Lower lobe of right lung (tissue), 2 donors: ENCODE data around the gene C3orf49. TPM values are rescaled to one million over a fixed set of nuclear protein-coding genes. Genes with fewer than 3 reads are reported as not detected.
A peak's percentile ranks its signal among the peaks of the same experiment; 100 is the strongest.

ENCODE experiments used
- ATAC-seq, 2 donors: fragments of 200-7000 bp; cut with Tn5 transposase; one replicate each; pipeline ENCODE4 v1.9.1; 2020 to 2022; ENCODE audit warnings: mild to moderate bottlenecking in 2 of 2, moderate library complexity in 2 of 2
- DNase-seq: peaks from one replicate; pipeline ENCODE4 v3.0.0-alpha.2; 2020
- H3K27ac ChIP-seq: fragments of 200-600 bp; one replicate; pipeline ENCODE4 v1.8.0; 2022
- H3K27me3 ChIP-seq: fragments of 200-600 bp; one replicate; pipeline ENCODE4 v1.8.0; 2022; ENCODE audit warnings: low read depth
- H3K36me3 ChIP-seq: fragments of 200-600 bp; one replicate; pipeline ENCODE4 v1.8.0; 2022; ENCODE audit warnings: mild to moderate bottlenecking
- H3K4me1 ChIP-seq: fragments of 200-600 bp; one replicate; pipeline ENCODE4 v1.8.0; 2022
- H3K4me3 ChIP-seq: fragments of 200-600 bp; one replicate; pipeline ENCODE4 v1.8.0; 2022; ENCODE audit warnings: mild to moderate bottlenecking
- H3K9me3 ChIP-seq: fragments of 200-600 bp; one replicate; pipeline ENCODE4 v1.8.0; 2022
- intact Hi-C: fragments of 100-400 bp; cut with DNase I; formaldehyde crosslinking; loops from one replicate; pipeline ENCODE4 v1.11.0; 2022
- long read RNA-seq: library from polyadenylated mRNA; unstranded; transcript quantifications from one replicate; pipeline ENCODE4 v2.0.0, GENCODE V29; 2021
- total RNA-seq: library from RNA; stranded (reverse); fragmentation: NEBNext Ultra II Directional; extraction: Animal tissue kit (Norgen Biotek cat#: 25700); gene quantifications from one replicate; pipeline ENCODE4 v1.2.1, GENCODE V29; 2021
- TF ChIP-seq, protein P1 (sequence below): fragments of 200-600 bp; IDR thresholded peaks from one replicate; pipeline ENCODE4 v1.8.0; 2022; ENCODE audit warnings: antibody characterized with exemption, mild to moderate bottlenecking
- donor health status: DM: no; HTN: yes; CAD: no; lungs with severe emphysema.

C3orf49 gene
- total RNA-seq, result not detected
- long read RNA-seq, partial matches to known transcripts, result 0 of 1 reads
- long read RNA-seq, other reads (novel, unspliced or antisense), result 1 of 1 reads

GRCh38 chr3:63819151-63819398 is at the start of gene C3orf49:
Gene C3orf49, plus strand, starts transcription at chr3:63819299. Its CDS starts 173 bp downstream, at chr3:63819472.
- Histone ChIP-seq H3K4me3 (no peak within 1 kb of the TSS), H3K27ac (no peak within 1 kb of the TSS), H3K9me3 (no peaks in the 10 kb centered on the region), H3K27me3 (no peaks in the 10 kb centered on the region), H3K36me3 (no peaks in the 10 kb centered on the region), H3K4me1 (no peaks in the 10 kb centered on the region)
- intact Hi-C loops, result loop anchor here (5.0 kb wide), 1 partner anchor 467 kb away; no protein-coding TSS in a partner anchor
- TF ChIP-seq, protein P1, sequence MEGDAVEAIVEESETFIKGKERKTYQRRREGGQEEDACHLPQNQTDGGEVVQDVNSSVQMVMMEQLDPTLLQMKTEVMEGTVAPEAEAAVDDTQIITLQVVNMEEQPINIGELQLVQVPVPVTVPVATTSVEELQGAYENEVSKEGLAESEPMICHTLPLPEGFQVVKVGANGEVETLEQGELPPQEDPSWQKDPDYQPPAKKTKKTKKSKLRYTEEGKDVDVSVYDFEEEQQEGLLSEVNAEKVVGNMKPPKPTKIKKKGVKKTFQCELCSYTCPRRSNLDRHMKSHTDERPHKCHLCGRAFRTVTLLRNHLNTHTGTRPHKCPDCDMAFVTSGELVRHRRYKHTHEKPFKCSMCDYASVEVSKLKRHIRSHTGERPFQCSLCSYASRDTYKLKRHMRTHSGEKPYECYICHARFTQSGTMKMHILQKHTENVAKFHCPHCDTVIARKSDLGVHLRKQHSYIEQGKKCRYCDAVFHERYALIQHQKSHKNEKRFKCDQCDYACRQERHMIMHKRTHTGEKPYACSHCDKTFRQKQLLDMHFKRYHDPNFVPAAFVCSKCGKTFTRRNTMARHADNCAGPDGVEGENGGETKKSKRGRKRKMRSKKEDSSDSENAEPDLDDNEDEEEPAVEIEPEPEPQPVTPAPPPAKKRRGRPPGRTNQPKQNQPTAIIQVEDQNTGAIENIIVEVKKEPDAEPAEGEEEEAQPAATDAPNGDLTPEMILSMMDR, result no peak
- ATAC-seq (no peak), DNase-seq (no peak)

GRCh38 chr3:63774781-63775180 is 44.3 kb upstream of the C3orf49 start:
- ATAC-seq, result no peak
- Histone ChIP-seq H3K9me3 (no peaks in the 10 kb centered on the region), H3K27ac (no peak overlapping the region), H3K27me3 (no peaks in the 10 kb centered on the region), H3K36me3 (no peaks in the 10 kb centered on the region), H3K4me1 (no peaks in the 10 kb centered on the region), H3K4me3 (no peak overlapping the region)
- TF ChIP-seq, protein P1, result no peak
- DNase-seq, result no peak
- intact Hi-C loops, result no loop called here

DNA sequence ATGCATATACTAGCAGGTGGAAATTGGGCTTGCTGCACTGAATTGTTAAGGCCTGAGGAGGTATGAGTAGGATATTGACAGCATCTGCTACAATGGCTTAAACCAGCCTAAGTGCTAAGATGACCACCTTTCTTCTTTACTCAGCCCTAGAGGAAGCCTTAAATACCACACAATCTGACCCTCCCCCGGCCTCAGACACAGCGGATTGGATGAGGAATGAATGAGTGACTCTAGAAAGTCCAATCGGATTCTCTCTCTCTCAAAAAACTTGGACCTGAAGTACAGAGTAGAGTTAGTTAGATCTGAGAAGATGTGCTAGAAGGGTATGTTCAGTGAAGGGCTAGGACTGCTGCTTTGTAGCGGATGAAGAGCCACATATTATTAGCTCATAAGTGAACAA is 39.9 kb upstream of the C3orf49 start:
- H3K9me3 ChIP-seq, result no peaks in the 10 kb centered on the region
- ATAC-seq, result no peak
- H3K4me3 ChIP-seq, result no peak overlapping the region
- H3K27ac ChIP-seq, result no peak overlapping the region
- no peaks in the 10 kb centered on the region for H3K36me3 ChIP-seq
- DNase-seq, result no peak
- H3K4me1 ChIP-seq, result no peaks in the 10 kb centered on the region
- intact Hi-C loops, result no loop called here
- TF ChIP-seq, protein P1, result no peak
- no peaks in the 10 kb centered on the region for H3K27me3 ChIP-seq

GRCh38 chr3:63791974-63792373 is 27.1 kb upstream of the C3orf49 start:
- intact Hi-C loops, result no loop called here
- ATAC-seq, result no peak
- no peaks in the 10 kb centered on the region for H3K27me3 ChIP-seq
- DNase-seq, result no peak
- H3K4me3 ChIP-seq, result no peak overlapping the region
- no peaks in the 10 kb centered on the region for H3K4me1 ChIP-seq
- no peak overlapping the region for H3K27ac ChIP-seq
- H3K9me3 ChIP-seq, result no peaks in the 10 kb centered on the region
- TF ChIP-seq, protein P1, result peak; percentile 27
- H3K36me3 ChIP-seq, result no peaks in the 10 kb centered on the region

- H3K4me3 ChIP-seq, result no peak overlapping the region
- intact Hi-C loops, result no loop called here
These were observed 23.7 kb upstream of the C3orf49 start for GRCh38 chr3:63795438-63795837.

More at GRCh38 chr3:63795438-63795837, 23.7 kb upstream of the C3orf49 start:
- ATAC-seq (no peak), DNase-seq (no peak)
- TF ChIP-seq, protein P1, result no peak
- no peak overlapping the region for H3K27ac ChIP-seq
- H3K9me3 ChIP-seq, result no peaks in the 10 kb centered on the region
- H3K27me3 ChIP-seq, result no peaks in the 10 kb centered on the region
- no peaks in the 10 kb centered on the region for H3K36me3 ChIP-seq
- H3K4me1 ChIP-seq, result no peaks in the 10 kb centered on the region
